Measurements from ENCODE around the gene AADACL4.

The AADACL4 gene

DNA sequence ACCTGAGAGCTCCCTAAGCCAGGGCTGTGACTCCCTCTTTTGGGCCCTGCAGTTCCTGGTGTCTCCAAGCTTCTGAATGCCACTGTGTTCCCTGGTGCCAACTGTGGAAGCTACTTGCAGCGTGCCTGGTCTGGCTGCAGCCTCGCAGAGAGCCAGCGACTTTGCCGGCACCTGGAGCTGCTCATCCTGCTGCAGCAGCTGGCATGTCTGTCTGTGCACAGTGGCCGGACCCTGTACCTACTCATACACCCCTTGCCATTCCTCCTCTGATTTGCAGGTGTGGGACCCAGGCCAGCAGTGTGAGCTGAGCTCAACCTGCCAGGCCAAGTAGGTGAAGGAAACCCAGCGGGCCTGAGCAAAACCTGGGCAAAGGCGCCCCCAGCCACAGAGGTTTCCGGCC is 12.3 kb upstream of the AADACL4 start:
- Histone ChIP-seq H3K4me3 (ENCODE audit: low read depth, low read length) (no peak overlapping the region), H3K9me3 (ENCODE audit: control insufficient read depth, insufficient read depth, low read depth, low read length) (no peaks in the 10 kb centered on the region), H3K27ac (ENCODE audit: extremely low read depth, low read depth, low read length) (no peak overlapping the region), H3K4me1 (ENCODE audit: control insufficient read depth, insufficient read depth, low read length) (no peaks in the 10 kb centered on the region), H3K36me3 (ENCODE audit: control insufficient read depth in 2 of 2, insufficient read depth in 1 of 2, low read length in 2 of 2) (no peaks in the 10 kb centered on the region)
- TF ChIP-seq, protein P1, sequence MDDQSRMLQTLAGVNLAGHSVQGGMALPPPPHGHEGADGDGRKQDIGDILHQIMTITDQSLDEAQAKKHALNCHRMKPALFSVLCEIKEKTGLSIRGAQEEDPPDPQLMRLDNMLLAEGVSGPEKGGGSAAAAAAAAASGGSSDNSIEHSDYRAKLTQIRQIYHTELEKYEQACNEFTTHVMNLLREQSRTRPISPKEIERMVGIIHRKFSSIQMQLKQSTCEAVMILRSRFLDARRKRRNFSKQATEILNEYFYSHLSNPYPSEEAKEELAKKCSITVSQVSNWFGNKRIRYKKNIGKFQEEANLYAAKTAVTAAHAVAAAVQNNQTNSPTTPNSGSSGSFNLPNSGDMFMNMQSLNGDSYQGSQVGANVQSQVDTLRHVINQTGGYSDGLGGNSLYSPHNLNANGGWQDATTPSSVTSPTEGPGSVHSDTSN (CRISPR knock-in tag; IDR thresholded peaks at IDR 0.05), result no peak
- TF ChIP-seq, protein P2, sequence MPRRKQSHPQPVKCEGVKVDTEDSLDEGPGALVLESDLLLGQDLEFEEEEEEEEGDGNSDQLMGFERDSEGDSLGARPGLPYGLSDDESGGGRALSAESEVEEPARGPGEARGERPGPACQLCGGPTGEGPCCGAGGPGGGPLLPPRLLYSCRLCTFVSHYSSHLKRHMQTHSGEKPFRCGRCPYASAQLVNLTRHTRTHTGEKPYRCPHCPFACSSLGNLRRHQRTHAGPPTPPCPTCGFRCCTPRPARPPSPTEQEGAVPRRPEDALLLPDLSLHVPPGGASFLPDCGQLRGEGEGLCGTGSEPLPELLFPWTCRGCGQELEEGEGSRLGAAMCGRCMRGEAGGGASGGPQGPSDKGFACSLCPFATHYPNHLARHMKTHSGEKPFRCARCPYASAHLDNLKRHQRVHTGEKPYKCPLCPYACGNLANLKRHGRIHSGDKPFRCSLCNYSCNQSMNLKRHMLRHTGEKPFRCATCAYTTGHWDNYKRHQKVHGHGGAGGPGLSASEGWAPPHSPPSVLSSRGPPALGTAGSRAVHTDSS (tag by site-specific recombination; IDR thresholded peaks at IDR 0.05), result no peak
- no peak for TF ChIP-seq ZNF501 (tag by site-specific recombination; IDR thresholded peaks at IDR 0.05)
- no peak for TF ChIP-seq ZBTB1 (tag by site-specific recombination; IDR thresholded peaks at IDR 0.05)
- no peak for TF ChIP-seq ZNF169 (tag by site-specific recombination; IDR thresholded peaks at IDR 0.05)
- TF ChIP-seq, protein P3, sequence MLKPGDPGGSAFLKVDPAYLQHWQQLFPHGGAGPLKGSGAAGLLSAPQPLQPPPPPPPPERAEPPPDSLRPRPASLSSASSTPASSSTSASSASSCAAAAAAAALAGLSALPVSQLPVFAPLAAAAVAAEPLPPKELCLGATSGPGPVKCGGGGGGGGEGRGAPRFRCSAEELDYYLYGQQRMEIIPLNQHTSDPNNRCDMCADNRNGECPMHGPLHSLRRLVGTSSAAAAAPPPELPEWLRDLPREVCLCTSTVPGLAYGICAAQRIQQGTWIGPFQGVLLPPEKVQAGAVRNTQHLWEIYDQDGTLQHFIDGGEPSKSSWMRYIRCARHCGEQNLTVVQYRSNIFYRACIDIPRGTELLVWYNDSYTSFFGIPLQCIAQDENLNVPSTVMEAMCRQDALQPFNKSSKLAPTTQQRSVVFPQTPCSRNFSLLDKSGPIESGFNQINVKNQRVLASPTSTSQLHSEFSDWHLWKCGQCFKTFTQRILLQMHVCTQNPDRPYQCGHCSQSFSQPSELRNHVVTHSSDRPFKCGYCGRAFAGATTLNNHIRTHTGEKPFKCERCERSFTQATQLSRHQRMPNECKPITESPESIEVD (tag by site-specific recombination; IDR thresholded peaks at IDR 0.05), result no peak
- no peak for TF ChIP-seq ZNF324 (tag by site-specific recombination; IDR thresholded peaks at IDR 0.05)
- no peak for TF ChIP-seq OVOL3 (tag by site-specific recombination; IDR thresholded peaks at IDR 0.05)
- TF ChIP-seq, protein P4, sequence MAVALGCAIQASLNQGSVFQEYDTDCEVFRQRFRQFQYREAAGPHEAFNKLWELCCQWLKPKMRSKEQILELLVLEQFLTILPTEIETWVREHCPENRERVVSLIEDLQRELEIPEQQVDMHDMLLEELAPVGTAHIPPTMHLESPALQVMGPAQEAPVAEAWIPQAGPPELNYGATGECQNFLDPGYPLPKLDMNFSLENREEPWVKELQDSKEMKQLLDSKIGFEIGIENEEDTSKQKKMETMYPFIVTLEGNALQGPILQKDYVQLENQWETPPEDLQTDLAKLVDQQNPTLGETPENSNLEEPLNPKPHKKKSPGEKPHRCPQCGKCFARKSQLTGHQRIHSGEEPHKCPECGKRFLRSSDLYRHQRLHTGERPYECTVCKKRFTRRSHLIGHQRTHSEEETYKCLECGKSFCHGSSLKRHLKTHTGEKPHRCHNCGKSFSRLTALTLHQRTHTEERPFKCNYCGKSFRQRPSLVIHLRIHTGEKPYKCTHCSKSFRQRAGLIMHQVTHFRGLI (tag by site-specific recombination; IDR thresholded peaks at IDR 0.05), result no peak
- no peak for TF ChIP-seq ZNF335 (tag by site-specific recombination; conservative IDR thresholded peaks at IDR 0.05)
- TF ChIP-seq ZXDB (tag by site-specific recombination; IDR thresholded peaks at IDR 0.05), result no peak
- no peak for TF ChIP-seq ZNF777 (tag by site-specific recombination; IDR thresholded peaks at IDR 0.05; ENCODE audit: borderline replicate concordance)
- no peak for TF ChIP-seq YY1 (tag by site-specific recombination; IDR thresholded peaks at IDR 0.05)
- TF ChIP-seq ZNF266 (tag by site-specific recombination; IDR thresholded peaks at IDR 0.05; ENCODE audit: low read depth), result no peak
- TF ChIP-seq, protein P5, sequence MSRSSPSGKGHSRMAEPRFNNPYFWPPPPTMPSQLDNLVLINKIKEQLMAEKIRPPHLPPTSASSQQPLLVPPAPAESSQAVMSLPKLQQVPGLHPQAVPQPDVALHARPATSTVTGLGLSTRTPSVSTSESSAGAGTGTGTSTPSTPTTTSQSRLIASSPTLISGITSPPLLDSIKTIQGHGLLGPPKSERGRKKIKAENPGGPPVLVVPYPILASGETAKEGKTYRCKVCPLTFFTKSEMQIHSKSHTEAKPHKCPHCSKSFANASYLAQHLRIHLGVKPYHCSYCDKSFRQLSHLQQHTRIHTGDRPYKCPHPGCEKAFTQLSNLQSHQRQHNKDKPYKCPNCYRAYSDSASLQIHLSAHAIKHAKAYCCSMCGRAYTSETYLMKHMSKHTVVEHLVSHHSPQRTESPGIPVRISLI (tag by site-specific recombination; IDR thresholded peaks at IDR 0.05), result no peak
- no peak for TF ChIP-seq ZNF664 (tag by site-specific recombination; IDR thresholded peaks at IDR 0.05)
- TF ChIP-seq, protein P6, sequence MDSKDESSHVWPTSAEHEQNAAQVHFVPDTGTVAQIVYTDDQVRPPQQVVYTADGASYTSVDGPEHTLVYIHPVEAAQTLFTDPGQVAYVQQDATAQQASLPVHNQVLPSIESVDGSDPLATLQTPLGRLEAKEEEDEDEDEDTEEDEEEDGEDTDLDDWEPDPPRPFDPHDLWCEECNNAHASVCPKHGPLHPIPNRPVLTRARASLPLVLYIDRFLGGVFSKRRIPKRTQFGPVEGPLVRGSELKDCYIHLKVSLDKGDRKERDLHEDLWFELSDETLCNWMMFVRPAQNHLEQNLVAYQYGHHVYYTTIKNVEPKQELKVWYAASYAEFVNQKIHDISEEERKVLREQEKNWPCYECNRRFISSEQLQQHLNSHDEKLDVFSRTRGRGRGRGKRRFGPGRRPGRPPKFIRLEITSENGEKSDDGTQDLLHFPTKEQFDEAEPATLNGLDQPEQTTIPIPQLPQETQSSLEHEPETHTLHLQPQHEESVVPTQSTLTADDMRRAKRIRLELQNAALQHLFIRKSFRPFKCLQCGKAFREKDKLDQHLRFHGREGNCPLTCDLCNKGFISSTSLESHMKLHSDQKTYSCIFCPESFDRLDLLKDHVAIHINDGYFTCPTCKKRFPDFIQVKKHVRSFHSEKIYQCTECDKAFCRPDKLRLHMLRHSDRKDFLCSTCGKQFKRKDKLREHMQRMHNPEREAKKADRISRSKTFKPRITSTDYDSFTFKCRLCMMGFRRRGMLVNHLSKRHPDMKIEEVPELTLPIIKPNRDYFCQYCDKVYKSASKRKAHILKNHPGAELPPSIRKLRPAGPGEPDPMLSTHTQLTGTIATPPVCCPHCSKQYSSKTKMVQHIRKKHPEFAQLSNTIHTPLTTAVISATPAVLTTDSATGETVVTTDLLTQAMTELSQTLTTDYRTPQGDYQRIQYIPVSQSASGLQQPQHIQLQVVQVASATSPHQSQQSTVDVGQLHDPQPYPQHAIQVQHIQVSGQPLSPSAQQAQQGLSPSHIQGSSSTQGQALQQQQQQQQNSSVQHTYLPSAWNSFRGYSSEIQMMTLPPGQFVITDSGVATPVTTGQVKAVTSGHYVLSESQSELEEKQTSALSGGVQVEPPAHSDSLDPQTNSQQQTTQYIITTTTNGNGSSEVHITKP (tag by site-specific recombination; IDR thresholded peaks at IDR 0.05), result no peak
- POLR2A ChIA-PET, result interaction anchor here (0.8 kb wide), 1 partner anchor 350 kb away, joined by 3 read pairs; no protein-coding TSS in a partner anchor
- CTCF ChIA-PET, result interaction anchor here (1.0 kb wide), 1 partner anchor 325 kb away, joined by 5 read pairs; no protein-coding TSS in a partner anchor
